AG09319 (cell line): ENCODE results near the gene OR51A2.
"Not testable (repeated sequence)": the region's sequence is repeated elsewhere in the genome, so short reads cannot be mapped to it uniquely, and the experiment has no call there.

Experiments
- DNase-seq: peaks from one replicate; pipeline ENCODE4 v3.0.0-alpha.2; 2010; ENCODE audit warnings: low read depth; ENCODE audit errors: extremely low read depth
- TF ChIP-seq, protein P1 (sequence below): IDR thresholded peaks from 2 replicates; pipeline ENCODE4 v1.5.1; 2011; ENCODE audit warnings: low read depth, mild to moderate bottlenecking, inconsistent platforms, low read length, moderate library complexity

OR51A2 gene, protein sequence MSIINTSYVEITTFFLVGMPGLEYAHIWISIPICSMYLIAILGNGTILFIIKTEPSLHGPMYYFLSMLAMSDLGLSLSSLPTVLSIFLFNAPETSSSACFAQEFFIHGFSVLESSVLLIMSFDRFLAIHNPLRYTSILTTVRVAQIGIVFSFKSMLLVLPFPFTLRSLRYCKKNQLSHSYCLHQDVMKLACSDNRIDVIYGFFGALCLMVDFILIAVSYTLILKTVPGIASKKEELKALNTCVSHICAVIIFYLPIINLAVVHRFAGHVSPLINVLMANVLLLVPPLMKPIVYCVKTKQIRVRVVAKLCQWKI

DNA sequence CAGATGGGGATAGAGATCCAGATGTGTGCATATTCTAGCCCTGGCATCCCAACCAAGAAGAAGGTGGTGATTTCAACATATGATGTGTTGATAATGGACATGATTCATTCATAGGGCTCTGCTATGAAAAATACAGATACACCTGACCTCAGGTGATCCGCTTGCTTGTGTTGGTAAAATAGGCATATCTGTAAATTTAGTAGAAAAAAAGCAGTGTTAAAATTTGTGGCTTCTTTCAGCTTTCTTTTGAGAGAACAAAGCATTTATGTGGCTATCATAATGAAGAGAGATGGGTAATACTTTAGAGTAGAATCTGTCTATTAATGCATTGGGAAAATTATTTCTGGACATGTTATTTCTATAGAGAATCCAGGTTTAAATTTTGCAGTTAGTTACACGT is at the start of gene OR51A2:
TSS of gene OR51A2 (minus strand) at position 101 of the 400 bp plus-strand sequence. CDS start at position 101, 0 bp downstream.
- DNase-seq: not testable (repeated sequence)

DNA sequence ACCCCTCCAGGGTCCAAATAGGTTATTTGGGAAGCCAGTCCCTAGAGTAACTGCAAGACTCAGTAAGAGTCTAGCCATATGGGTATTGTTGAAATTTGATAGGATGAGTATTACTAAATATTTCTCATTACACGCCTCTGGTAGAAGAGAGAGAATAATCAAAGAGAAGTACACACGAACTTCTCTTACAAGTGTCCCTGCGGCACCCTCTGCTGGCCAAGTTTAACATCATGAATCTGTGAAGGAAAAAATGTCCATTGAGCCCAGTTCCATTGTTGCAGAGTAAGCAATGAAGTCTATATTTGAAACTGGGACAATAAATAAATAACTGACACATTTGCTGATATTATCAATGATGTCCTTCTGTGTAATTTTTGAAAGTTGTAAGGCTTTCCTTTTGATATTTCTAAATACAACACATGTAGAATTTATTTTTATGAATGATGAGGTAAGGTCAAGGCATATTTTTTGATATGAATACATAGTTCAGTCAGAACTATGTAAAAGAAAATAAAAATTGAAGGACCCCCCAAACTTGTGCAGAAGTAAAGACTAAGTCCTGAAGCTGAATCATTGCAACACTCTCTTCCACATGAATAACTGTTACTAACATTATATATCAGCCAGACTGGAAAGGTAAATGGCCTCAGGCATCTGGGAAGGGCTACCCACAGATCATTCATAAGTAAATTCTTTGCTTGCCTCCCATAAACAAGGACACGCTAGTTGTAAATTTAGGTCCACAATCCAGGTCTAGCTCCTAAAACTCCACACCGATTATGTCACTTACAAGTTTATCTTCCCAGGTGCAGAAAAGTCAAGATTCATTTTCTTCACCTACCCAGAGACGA is 49.1 kb upstream of the OR51A2 start:
- DNase-seq: peak; percentile 15
- TF ChIP-seq, protein P1, sequence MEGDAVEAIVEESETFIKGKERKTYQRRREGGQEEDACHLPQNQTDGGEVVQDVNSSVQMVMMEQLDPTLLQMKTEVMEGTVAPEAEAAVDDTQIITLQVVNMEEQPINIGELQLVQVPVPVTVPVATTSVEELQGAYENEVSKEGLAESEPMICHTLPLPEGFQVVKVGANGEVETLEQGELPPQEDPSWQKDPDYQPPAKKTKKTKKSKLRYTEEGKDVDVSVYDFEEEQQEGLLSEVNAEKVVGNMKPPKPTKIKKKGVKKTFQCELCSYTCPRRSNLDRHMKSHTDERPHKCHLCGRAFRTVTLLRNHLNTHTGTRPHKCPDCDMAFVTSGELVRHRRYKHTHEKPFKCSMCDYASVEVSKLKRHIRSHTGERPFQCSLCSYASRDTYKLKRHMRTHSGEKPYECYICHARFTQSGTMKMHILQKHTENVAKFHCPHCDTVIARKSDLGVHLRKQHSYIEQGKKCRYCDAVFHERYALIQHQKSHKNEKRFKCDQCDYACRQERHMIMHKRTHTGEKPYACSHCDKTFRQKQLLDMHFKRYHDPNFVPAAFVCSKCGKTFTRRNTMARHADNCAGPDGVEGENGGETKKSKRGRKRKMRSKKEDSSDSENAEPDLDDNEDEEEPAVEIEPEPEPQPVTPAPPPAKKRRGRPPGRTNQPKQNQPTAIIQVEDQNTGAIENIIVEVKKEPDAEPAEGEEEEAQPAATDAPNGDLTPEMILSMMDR: peak; percentile 59

DNA sequence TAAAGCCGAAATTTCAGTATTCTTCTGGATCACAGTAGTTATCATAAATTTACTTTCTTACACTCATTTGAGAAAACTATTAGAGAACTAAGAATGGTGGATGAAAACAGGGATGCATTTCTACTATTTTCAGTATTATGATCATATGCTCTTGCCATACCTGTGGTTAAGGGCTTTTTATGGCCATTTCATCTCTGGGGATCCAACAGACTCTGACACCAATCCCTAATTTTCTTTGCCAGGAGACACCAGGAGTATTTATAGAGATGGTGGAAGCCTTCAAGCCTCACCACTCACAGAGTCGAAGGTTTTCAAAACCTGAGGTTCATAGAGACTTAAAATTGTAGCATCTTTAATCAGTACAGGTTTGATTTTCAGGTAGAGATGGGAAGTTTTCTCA is 39.0 kb upstream of the OR51A2 start, which contains the start of gene OR51L1:
TSS of gene OR51L1 (plus strand) at position 301 of the 400 bp plus-strand sequence. CDS start 4,132 bp downstream, outside the sequence.
- DNase-seq: no peak
- TF ChIP-seq, protein P1: no peak

DNA sequence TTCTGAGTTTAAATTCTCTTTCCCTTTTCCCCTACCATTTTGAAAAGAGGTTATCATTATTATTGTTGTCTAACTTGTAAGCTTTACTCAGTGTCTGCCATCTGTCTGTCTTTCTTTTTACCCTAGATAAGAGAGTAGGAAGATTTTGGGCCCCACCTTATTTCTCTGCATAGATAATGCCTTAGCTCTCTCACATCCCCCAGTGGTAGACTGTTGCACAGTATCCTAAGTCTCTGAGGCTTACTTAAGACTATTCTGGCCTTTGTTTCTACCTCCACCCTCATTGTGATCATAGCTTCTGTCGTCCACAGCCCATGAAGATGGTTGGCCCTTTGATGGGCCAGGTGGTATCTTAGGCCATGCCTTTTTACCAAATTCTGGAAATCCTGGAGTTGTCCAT is 35.5 kb upstream of the OR51A2 start:
- no peak for DNase-seq
- TF ChIP-seq, protein P1: peak; percentile 22

DNA sequence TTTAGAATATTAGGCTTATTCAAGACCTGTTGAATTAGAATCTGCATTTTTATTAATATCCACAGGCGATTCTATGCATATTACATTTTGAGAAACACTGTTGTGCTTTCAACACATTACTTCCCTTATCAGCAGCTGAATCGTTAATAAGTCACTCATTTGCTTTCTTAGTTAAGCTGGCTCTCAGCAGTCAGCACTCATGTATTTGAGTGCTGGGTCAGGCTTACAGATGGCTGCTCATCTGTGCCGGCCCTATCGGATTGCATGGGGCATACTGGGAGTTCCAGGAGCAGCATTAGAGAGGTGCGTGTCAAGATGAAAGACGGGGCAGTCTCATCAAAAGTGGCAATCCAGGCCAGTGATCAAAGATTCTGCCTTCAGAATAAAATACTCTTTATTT is 28.3 kb upstream of the OR51A2 start:
- DNase-seq: no peak
- TF ChIP-seq, protein P1: no peak

DNA sequence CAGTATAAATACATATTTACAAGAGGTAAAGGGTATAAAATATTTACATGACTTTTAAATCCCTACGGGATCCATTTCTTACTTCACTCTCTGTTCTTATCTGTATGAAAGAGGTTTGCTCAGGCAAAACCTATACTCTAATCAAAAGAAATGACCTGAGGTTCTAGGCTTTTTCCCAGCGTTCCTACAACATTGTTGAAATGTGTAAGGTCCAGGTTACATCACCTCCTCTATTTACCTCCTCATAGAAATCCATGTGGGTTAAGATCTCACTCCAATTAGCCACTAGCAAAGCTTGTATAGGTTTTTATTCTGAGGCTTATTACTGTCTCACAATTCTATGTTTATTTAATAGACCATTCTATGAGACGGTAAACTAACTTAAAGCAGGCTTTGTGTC is 27.2 kb upstream of the OR51A2 start:
- DNase-seq: no peak
- TF ChIP-seq, protein P1: no peak

DNA sequence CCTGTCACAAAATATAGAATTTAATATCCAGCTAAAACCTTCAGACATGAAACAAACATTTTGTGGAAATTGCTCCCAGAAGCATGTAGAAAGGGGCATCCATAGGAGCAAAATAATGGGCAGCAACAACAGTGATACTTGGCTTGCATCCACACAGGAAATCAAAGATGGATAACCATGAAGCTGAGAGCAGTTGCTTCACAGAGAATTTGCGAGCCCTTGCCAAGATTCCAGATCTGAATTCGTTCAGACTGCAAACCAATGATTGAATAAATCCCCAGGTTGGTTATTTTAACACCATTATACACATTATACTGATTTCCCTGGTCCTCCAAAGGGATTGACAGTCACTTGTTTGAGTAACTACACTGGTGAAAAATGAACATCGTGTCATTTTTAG is 23.5 kb upstream of the OR51A2 start:
- TF ChIP-seq, protein P1: no peak
- DNase-seq: no peak
